Uterus (tissue), 4 donors: ENCODE measurements around the gene FAM8A1. TPM values are rescaled to one million over a fixed set of nuclear protein-coding genes. Genes with fewer than 3 reads are reported as not detected.

Source experiments
- DNase-seq, 2 donors: peaks; one replicate each; pipeline ENCODE4 v3.0.0-alpha.2; 2019 to 2020
- H3K27ac ChIP-seq, 2 donors: fragments of 200-600 bp; sonication (generic); 1 replicate in 1 of 2; 2 replicates in 1 of 2; pipeline ENCODE4 v1.5.1; 2016 to 2018
- H3K27me3 ChIP-seq, 2 donors: fragments of 200-600 bp; sonication (generic); one replicate each; pipeline ENCODE4 v1.5.1; 2018 to 2019; ENCODE audit warnings: control low read depth in 1 of 2
- H3K36me3 ChIP-seq, 2 donors: fragments of 200-600 bp; sonication (generic); one replicate each; pipeline ENCODE4 v1.5.1; 2019; ENCODE audit warnings: control low read depth in 1 of 2
- H3K4me1 ChIP-seq, 2 donors: fragments of 200-600 bp; sonication (generic); one replicate each; pipeline ENCODE4 v1.5.1; 2018 to 2019; ENCODE audit warnings: control low read depth in 1 of 2
- H3K4me3 ChIP-seq, 2 donors: fragments of 200-600 bp; sonication (generic); 1 replicate in 1 of 2; 2 replicates in 1 of 2; pipeline ENCODE4 v1.5.1; 2018 to 2019; ENCODE audit warnings: mild to moderate bottlenecking in 1 of 2
- H3K9me3 ChIP-seq, 2 donors: fragments of 200-600 bp; sonication (generic); one replicate each; pipeline ENCODE4 v1.5.1; 2019; ENCODE audit warnings: control low read depth in 1 of 2
- POLR2A ChIP-seq, 2 donors: fragments of 450-650 bp; IDR thresholded peaks; one replicate each; pipeline ENCODE4 v1.6.1; 2016; ENCODE audit warnings: antibody characterized with exemption in 2 of 2, mild to moderate bottlenecking in 1 of 2, moderate library complexity in 1 of 2
- intact Hi-C: fragments of 100-400 bp; cut with DNase I; formaldehyde crosslinking; loops from one replicate; pipeline ENCODE4 v1.15.1; 2023; ENCODE audit warnings: low total_unique reads
- total RNA-seq, 4 donors: library from RNA; depleted of rRNA in 3 of 4; stranded (reverse); fragments of >200 nt in 3 of 4; gene quantifications; one replicate each; pipeline versions ENCODE4 v1.1.0 to v1.2.4, GENCODE V29; 2014 to 2023
- TF ChIP-seq, protein P1 (sequence below), 4 experiments: fragments of 200-600 bp in 2 of 4; fragments of 450-650 bp in 2 of 4; sonication (generic) in 2 of 4; IDR thresholded peaks; one replicate each; pipeline ENCODE4 v1.5.1; 2016 to 2019; ENCODE audit warnings: antibody characterized with exemption in 4 of 4, mild to moderate bottlenecking in 2 of 4, moderate library complexity in 1 of 4
- donor health status: DM: yes; HTN: yes; CAD: no.

FAM8A1 gene
- total RNA-seq, 4 donors from 2014 or later: 25.9 to 69.3 (median 50.6) TPM

DNA sequence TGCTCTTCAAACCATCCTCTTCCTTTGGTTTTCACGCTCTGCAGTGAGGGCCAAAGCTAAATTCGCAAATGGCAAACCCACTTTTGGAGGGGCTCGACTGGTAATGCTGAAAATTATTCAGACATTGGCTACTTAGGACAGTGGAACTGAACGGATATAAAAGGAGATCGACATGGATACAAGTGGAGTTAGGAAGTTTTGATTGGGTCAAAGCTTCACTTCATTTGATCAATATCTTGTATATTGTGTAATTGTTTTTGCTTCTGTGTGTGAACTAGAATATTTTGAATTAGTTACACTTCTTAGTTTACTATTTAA is 1.2 kb downstream of the FAM8A1 start:
- H3K36me3 ChIP-seq: no peaks in the 10 kb centered on the region
- intact Hi-C loops: no loop called here
- no peaks in the 10 kb centered on the region for H3K27me3 ChIP-seq
- TF ChIP-seq, protein P1, sequence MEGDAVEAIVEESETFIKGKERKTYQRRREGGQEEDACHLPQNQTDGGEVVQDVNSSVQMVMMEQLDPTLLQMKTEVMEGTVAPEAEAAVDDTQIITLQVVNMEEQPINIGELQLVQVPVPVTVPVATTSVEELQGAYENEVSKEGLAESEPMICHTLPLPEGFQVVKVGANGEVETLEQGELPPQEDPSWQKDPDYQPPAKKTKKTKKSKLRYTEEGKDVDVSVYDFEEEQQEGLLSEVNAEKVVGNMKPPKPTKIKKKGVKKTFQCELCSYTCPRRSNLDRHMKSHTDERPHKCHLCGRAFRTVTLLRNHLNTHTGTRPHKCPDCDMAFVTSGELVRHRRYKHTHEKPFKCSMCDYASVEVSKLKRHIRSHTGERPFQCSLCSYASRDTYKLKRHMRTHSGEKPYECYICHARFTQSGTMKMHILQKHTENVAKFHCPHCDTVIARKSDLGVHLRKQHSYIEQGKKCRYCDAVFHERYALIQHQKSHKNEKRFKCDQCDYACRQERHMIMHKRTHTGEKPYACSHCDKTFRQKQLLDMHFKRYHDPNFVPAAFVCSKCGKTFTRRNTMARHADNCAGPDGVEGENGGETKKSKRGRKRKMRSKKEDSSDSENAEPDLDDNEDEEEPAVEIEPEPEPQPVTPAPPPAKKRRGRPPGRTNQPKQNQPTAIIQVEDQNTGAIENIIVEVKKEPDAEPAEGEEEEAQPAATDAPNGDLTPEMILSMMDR (IDR thresholded peaks at IDR 0.05): no peak
- TF ChIP-seq POLR2A (IDR thresholded peaks at IDR 0.05): no peak
- H3K27ac ChIP-seq: peak overlapping the region; percentile 95 to 98
- H3K4me1 ChIP-seq: no peaks in the 10 kb centered on the region
- DNase-seq: no peak
- peak overlapping the region; percentile 51 to 97 for H3K4me3 ChIP-seq
- no peaks in the 10 kb centered on the region for H3K9me3 ChIP-seq

DNA sequence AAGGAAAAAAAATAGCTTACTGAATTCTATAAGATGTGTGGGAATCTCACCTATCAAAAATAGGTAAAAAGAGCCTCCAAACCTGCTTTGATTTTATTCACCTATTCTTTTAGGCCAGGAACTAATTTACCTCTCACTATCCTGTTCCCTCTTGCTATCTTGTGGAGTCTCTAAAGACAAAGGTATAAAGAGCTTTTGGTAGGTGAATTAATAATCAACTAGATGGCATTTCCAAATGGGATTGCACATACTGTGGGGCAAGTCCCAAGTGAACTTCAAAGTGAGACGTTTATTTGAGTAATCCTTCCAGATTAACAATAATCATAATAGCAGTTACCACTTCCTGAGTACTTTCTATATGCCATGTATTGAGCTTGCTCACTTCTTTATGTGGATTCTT is 2.8 kb downstream of the FAM8A1 start:
- intact Hi-C loops: no loop called here
- H3K9me3 ChIP-seq: no peaks in the 10 kb centered on the region
- TF ChIP-seq, protein P1 (IDR thresholded peaks at IDR 0.05): no peak
- no peak for TF ChIP-seq POLR2A (IDR thresholded peaks at IDR 0.05)
- H3K4me3 ChIP-seq: no peak overlapping the region
- H3K27me3 ChIP-seq: no peaks in the 10 kb centered on the region
- H3K27ac ChIP-seq: no peak overlapping the region
- H3K4me1 ChIP-seq: no peaks in the 10 kb centered on the region
- DNase-seq: no peak
- no peaks in the 10 kb centered on the region for H3K36me3 ChIP-seq

DNA sequence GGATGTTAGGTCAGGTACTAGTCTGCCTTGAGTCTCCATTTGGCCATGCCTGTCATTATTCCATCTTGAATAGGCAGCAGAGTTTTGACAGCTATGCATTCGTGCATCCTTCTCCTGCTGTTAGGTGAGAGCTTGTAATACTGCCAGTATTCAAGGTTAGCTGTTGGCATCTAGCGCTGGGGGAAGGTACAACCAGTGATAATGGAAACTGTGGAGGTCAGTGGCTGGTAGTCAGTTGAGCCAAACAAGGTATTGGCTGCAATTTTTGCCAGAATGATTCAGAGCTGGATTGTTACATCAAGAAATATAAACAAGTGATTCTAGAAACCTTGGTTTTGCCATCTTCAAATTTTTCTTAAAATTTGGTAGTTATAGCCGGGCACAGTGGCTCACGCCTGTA is 6.5 kb downstream of the FAM8A1 start:
- intact Hi-C loops: no loop called here
- H3K9me3 ChIP-seq: no peaks in the 10 kb centered on the region
- DNase-seq: no peak
- no peak overlapping the region for H3K27ac ChIP-seq
- H3K36me3 ChIP-seq: no peaks in the 10 kb centered on the region
- no peaks in the 10 kb centered on the region for H3K27me3 ChIP-seq
- no peaks in the 10 kb centered on the region for H3K4me1 ChIP-seq
- TF ChIP-seq, protein P1 (IDR thresholded peaks at IDR 0.05): no peak
- no peak for TF ChIP-seq POLR2A (IDR thresholded peaks at IDR 0.05)
- no peak overlapping the region for H3K4me3 ChIP-seq

DNA sequence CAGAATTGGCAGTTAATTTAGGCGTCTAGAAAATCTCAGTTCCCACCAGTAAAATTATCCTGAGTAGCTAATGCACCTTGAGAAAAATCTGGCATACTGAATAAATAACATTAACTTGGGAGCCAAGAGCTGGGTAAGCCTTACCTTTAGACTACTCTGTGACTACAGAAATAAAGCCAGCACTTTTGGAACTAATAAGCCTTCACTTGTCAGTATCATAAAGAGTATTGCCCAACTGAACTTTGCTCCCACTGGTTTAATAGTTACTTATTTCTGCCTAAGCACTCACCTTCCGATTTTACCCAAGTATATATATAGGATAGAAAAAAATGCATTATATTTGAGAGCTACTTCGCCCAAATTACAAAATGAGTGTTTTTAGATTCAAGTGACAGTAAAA is 10.7 kb downstream of the FAM8A1 start:
- Histone ChIP-seq H3K36me3 (no peaks in the 10 kb centered on the region), H3K27me3 (no peaks in the 10 kb centered on the region), H3K4me1 (no peaks in the 10 kb centered on the region), H3K27ac (no peak overlapping the region), H3K4me3 (no peak overlapping the region), H3K9me3 (no peaks in the 10 kb centered on the region)
- no peak for DNase-seq
- TF ChIP-seq POLR2A (IDR thresholded peaks at IDR 0.05): no peak
- TF ChIP-seq, protein P1 (IDR thresholded peaks at IDR 0.05): no peak
- intact Hi-C loops: loop anchor here (10.0 kb wide), 1 partner anchor 94 kb away; the partner anchor contains the start of gene NUP153

DNA sequence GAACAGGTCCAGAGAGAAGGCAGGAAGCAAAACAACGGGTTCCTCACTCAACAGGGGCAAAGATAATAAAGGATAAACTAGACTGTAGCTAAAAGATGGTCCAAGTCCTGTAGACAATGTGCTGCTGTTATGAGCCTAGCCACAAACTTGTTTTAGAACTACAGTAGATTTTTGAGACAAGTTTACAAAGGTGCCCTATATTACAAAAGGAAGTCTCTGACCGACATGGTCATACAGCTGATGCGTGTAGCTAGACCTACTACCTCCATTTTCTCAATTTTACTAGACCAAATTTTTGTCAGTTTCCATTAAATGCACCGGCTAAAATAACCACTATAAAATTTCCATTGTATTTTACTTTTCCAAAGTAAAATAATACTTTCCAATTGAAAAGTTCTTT is 11.9 kb downstream of the FAM8A1 start:
- Histone ChIP-seq H3K36me3 (no peaks in the 10 kb centered on the region), H3K4me3 (no peak overlapping the region), H3K27me3 (no peaks in the 10 kb centered on the region), H3K27ac (no peak overlapping the region), H3K9me3 (no peaks in the 10 kb centered on the region), H3K4me1 (no peaks in the 10 kb centered on the region)
- no peak for DNase-seq
- intact Hi-C loops: loop anchor here (10.0 kb wide), 1 partner anchor 93 kb away; the partner anchor contains the start of gene NUP153
- no peak for TF ChIP-seq POLR2A (IDR thresholded peaks at IDR 0.05)
- TF ChIP-seq, protein P1 (IDR thresholded peaks at IDR 0.05): no peak
